HepG2 (cell line): Measurements from ENCODE around the gene TALDO1. TPM values are rescaled to one million over a fixed set of nuclear protein-coding genes. Genes with fewer than 3 reads are reported as not detected.

Experiments used
- EP300 ChIP-seq, 3 experiments: sonication (generic) in 1 of 3; formaldehyde crosslinking in 1 of 3; IDR thresholded peaks; 2 replicates each; pipeline versions ENCODE4 v1.5.1 to v1.6.1; 2011 to 2020; ENCODE audit warnings: low read depth in 2 of 3, low read length in 2 of 3, borderline replicate concordance in 1 of 3, improper control_type of control experiment in 1 of 3, mild to moderate bottlenecking in 1 of 3, missing genetic modification reagents in 1 of 3, moderate library complexity in 1 of 3
- FOXP4 ChIP-seq: sonication (generic); formaldehyde crosslinking; IDR thresholded peaks from 2 replicates; pipeline ENCODE4 v1.4.0; 2020; ENCODE audit warnings: missing genetic modification reagents
- GABPB1 ChIP-seq: IDR thresholded peaks from 2 replicates; pipeline ENCODE4 v1.6.1; 2016; ENCODE audit warnings: mild to moderate bottlenecking, missing genetic modification reagents, moderate library complexity, missing compliant biosample characterization
- HNRNPLL ChIP-seq: fragments of 200-400 bp; formaldehyde crosslinking; IDR thresholded peaks from 2 replicates; pipeline ENCODE4 v1.6.1; 2017; ENCODE audit warnings: mild to moderate bottlenecking, low read depth, low read length; ENCODE audit not compliant: poor library complexity, severe bottlenecking
- IRX3 ChIP-seq: sonication (generic); formaldehyde crosslinking; IDR thresholded peaks from 2 replicates; pipeline ENCODE4 v1.8.1; 2023; ENCODE audit warnings: mild to moderate bottlenecking, low read depth, missing genetic modification reagents, borderline replicate concordance
- JUNB ChIP-seq: sonication (generic); formaldehyde crosslinking; IDR thresholded peaks from 2 replicates; pipeline ENCODE4 v1.8.0; 2022; ENCODE audit warnings: missing genetic modification reagents, mild to moderate bottlenecking, borderline replicate concordance
- KDM2A ChIP-seq: sonication (generic); formaldehyde crosslinking; IDR thresholded peaks from 2 replicates; pipeline ENCODE4 v1.4.0; 2020; ENCODE audit warnings: low read depth, missing genetic modification reagents, borderline replicate concordance
- PRPF4 ChIP-seq: fragments of 200-400 bp; formaldehyde crosslinking; IDR thresholded peaks from 2 replicates; pipeline ENCODE4 v1.6.1; 2016; ENCODE audit warnings: low read length, low read depth; ENCODE audit not compliant: poor library complexity, severe bottlenecking
- RBAK ChIP-seq: sonication (generic); formaldehyde crosslinking; IDR thresholded peaks from 2 replicates; pipeline ENCODE4 v1.5.1; 2020; ENCODE audit warnings: mild to moderate bottlenecking, missing genetic modification reagents
- RFXANK ChIP-seq: IDR thresholded peaks from 2 replicates; pipeline ENCODE4 v1.6.1; 2016
- SMAD9 ChIP-seq: sonication (generic); formaldehyde crosslinking; IDR thresholded peaks from 2 replicates; pipeline ENCODE4 v1.5.1; 2020; ENCODE audit warnings: mild to moderate bottlenecking, missing genetic modification reagents
- ZBTB7B ChIP-seq: sonication (generic); formaldehyde crosslinking; IDR thresholded peaks from 2 replicates; pipeline ENCODE4 v1.4.0; 2020; ENCODE audit warnings: missing genetic modification reagents
- ZHX2 ChIP-seq, 2 experiments: sonication (generic) in 1 of 2; formaldehyde crosslinking in 1 of 2; IDR thresholded peaks; 2 replicates each; pipeline versions ENCODE4 v1.6.1 to v1.9.0; 2014 to 2022; ENCODE audit warnings: antibody characterized with exemption in 1 of 2, borderline replicate concordance in 1 of 2, inconsistent platforms in 1 of 2, low read depth in 1 of 2, missing genetic modification reagents in 1 of 2
- ZMYM4 ChIP-seq: sonication (generic); formaldehyde crosslinking; IDR thresholded peaks from 2 replicates; pipeline ENCODE4 v1.8.1; 2023; ENCODE audit warnings: mild to moderate bottlenecking, missing genetic modification reagents
- ZUFSP ChIP-seq: sonication (generic); formaldehyde crosslinking; IDR thresholded peaks from 2 replicates; pipeline ENCODE4 v1.9.0; 2021; ENCODE audit warnings: missing genetic modification reagents, mild to moderate bottlenecking, borderline replicate concordance
- polyA plus RNA-seq, 8 experiments: library from polyadenylated mRNA; depleted of rRNA in 3 of 8; stranded (reverse) in 7 of 8; unstranded in 1 of 8; fragments of >200 nt; fragmentation: Illumina TruSeq in 4 of 8; extraction: Trizol in 4 of 8; gene quantifications; 2 replicates each; pipeline versions ENCODE4 v1.2.1 to v1.2.3, GENCODE V29; 2011 to 2016; ENCODE audit warnings: low read depth in 4 of 8, missing spikeins in 1 of 8, mixed read lengths in 1 of 8; ENCODE audit not compliant: insufficient read depth in 1 of 8
- total RNA-seq, 5 experiments: library from RNA; depleted of rRNA; stranded (reverse); fragments of >200 nt; fragmentation: Illumina TruSeq; extraction: Trizol; gene quantifications; 2 replicates each; pipeline ENCODE4 v1.2.3, GENCODE V29; 2016; ENCODE audit warnings: low read depth in 1 of 5
- TF ChIP-seq, protein P1 (sequence below): sonication (generic); formaldehyde crosslinking; conservative IDR thresholded peaks from 2 replicates; pipeline ENCODE4 v1.8.1; 2023; ENCODE audit warnings: missing genetic modification reagents

The TALDO1 gene
- total and polyA plus RNA-seq, 2 of the 13 experiments (the other 11 are each of a cell fraction or from before 2014, with no cell fraction given), result 107 to 240 TPM

- TF ChIP-seq FOXP4 (CRISPR knock-in tag) (no peak), ZUFSP (CRISPR knock-in tag) (no peak), EP300 (IDR thresholded peaks at IDR 0.05; ENCODE audit: low read depth in 2 of 2, low read length in 2 of 2) (peak in 1 of 2 experiments; percentile 7; a peak in 1 of 4 replicates), EP300 (CRISPR knock-in tag; IDR thresholded peaks at IDR 0.05; ENCODE audit: borderline replicate concordance) (no peak; the same call in 1 of the 2 replicates), GABPB1 (peak; percentile 99), HNRNPLL (peak; percentile 64), RFXANK (no peak), ZHX2 (IDR thresholded peaks at IDR 0.05; ENCODE audit: low read depth) (peak; percentile 59), ZHX2 (CRISPR knock-in tag; IDR thresholded peaks at IDR 0.05; ENCODE audit: borderline replicate concordance) (no peak), PRPF4 (peak; percentile 60), RBAK (CRISPR knock-in tag) (no peak), IRX3 (CRISPR knock-in tag) (peak; percentile 9; the same call in 1 of the 2 replicates), SMAD9 (no peak), ZBTB7B (peak; percentile 53; the same call in 1 of the 2 replicates), ZMYM4 (CRISPR knock-in tag) (no peak; the same call in 1 of the 2 replicates), JUNB (CRISPR knock-in tag) (no peak), KDM2A (CRISPR knock-in tag) (peak; percentile 38; the same call in 1 of the 2 replicates)
- TF ChIP-seq, protein P1, sequence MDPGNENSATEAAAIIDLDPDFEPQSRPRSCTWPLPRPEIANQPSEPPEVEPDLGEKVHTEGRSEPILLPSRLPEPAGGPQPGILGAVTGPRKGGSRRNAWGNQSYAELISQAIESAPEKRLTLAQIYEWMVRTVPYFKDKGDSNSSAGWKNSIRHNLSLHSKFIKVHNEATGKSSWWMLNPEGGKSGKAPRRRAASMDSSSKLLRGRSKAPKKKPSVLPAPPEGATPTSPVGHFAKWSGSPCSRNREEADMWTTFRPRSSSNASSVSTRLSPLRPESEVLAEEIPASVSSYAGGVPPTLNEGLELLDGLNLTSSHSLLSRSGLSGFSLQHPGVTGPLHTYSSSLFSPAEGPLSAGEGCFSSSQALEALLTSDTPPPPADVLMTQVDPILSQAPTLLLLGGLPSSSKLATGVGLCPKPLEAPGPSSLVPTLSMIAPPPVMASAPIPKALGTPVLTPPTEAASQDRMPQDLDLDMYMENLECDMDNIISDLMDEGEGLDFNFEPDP (CRISPR knock-in tag), result no peak
Observed at GRCh38 chr11:809287-810039, 62.2 kb downstream of the TALDO1 start, which contains the start of gene RPLP2 (continued).
